Right atrium auricular region (tissue), 2 donors: ENCODE measurements around the gene RAB11FIP4. TPM values are rescaled to one million over a fixed set of nuclear protein-coding genes. Genes with fewer than 3 reads are reported as not detected.

ENCODE experiments used
- DNase-seq: peaks from one replicate; pipeline ENCODE4 v3.0.0-alpha.2; 2019; ENCODE audit warnings: low spot score
- H3K27ac ChIP-seq, 2 donors: fragments of 200-600 bp; sonication (generic); 1 replicate in 1 of 2; 2 replicates in 1 of 2; pipeline ENCODE4 v1.5.1; 2016 to 2019
- H3K27me3 ChIP-seq, 2 donors: fragments of 200-600 bp; sonication (generic); one replicate each; pipeline versions ENCODE4 v1.5.1 to v1.6.0; 2017 to 2019
- H3K36me3 ChIP-seq: fragments of 200-600 bp; sonication (generic); one replicate; pipeline ENCODE4 v1.5.1; 2016
- H3K4me1 ChIP-seq, 2 donors: fragments of 200-600 bp; sonication (generic); one replicate each; pipeline versions ENCODE4 v1.5.1 to v1.6.0; 2017 to 2019
- H3K4me3 ChIP-seq, 2 donors: fragments of 200-600 bp; sonication (generic); 1 replicate in 1 of 2; 2 replicates in 1 of 2; pipeline ENCODE4 v1.5.1; 2017 to 2019; ENCODE audit warnings: mild to moderate bottlenecking in 1 of 2, moderate library complexity in 1 of 2
- H3K9me3 ChIP-seq, 2 donors: fragments of 200-600 bp; sonication (generic); one replicate each; pipeline ENCODE4 v1.5.1; 2019
- microRNA counts, 2 donors: library from miRNA; unstranded; fragments of <30 nt; microRNA quantifications; one replicate each; lab custom pipeline; 2016 to 2017
- microRNA-seq, 2 donors: library from miRNA; unstranded; fragments of <30 nt; microRNA quantifications; one replicate each; pipeline ENCODE4, GENCODE V29; 2016 to 2017; ENCODE audit warnings: borderline number of aligned reads in 2 of 2, borderline replicate concordance in 1 of 2
- total RNA-seq, 2 donors: library from RNA; depleted of rRNA; stranded (reverse); fragments of >200 nt; gene quantifications; one replicate each; pipeline ENCODE4 v1.1.0, GENCODE V29; 2016
- TF ChIP-seq, protein P1 (sequence below), 2 donors: fragments of 200-600 bp; sonication (generic); IDR thresholded peaks; one replicate each; pipeline ENCODE4 v1.5.1; 2019; ENCODE audit warnings: antibody characterized with exemption in 2 of 2

The RAB11FIP4 gene
- total RNA-seq, 2 donors from 2014 or later = 4.4 to 7.2 TPM

DNA sequence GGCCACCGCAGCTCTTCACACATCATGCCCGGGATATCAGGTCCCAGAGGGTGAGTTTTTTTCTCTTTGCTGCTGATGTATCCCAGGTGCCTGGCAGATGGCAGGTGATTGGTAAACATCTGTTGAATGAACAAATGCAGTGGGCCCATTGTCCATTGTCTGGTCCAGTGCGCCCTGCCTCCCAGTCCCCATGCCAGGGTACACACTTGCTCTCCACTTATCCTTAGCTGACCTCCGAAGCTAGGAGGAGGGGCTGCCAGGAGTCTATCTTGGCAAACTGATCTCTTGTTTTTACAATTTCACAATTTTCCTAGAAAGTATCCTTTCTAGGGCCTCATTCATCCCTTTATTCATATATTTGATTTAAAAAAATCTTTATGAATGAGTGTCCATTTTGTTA is 196.0 kb downstream of the RAB11FIP4 start:
- Histone ChIP-seq H3K4me1 (peaks cover 0 to 4% of the 10 kb centered on the region in 2 donors), H3K27me3 (no peaks in the 10 kb centered on the region), H3K27ac (no peak overlapping the region), H3K4me3 (no peak overlapping the region), H3K36me3 (no peaks in the 10 kb centered on the region), H3K9me3 (no peaks in the 10 kb centered on the region)
- no peak for DNase-seq
- TF ChIP-seq, protein P1, sequence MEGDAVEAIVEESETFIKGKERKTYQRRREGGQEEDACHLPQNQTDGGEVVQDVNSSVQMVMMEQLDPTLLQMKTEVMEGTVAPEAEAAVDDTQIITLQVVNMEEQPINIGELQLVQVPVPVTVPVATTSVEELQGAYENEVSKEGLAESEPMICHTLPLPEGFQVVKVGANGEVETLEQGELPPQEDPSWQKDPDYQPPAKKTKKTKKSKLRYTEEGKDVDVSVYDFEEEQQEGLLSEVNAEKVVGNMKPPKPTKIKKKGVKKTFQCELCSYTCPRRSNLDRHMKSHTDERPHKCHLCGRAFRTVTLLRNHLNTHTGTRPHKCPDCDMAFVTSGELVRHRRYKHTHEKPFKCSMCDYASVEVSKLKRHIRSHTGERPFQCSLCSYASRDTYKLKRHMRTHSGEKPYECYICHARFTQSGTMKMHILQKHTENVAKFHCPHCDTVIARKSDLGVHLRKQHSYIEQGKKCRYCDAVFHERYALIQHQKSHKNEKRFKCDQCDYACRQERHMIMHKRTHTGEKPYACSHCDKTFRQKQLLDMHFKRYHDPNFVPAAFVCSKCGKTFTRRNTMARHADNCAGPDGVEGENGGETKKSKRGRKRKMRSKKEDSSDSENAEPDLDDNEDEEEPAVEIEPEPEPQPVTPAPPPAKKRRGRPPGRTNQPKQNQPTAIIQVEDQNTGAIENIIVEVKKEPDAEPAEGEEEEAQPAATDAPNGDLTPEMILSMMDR (IDR thresholded peaks at IDR 0.05) = no peak

MicroRNA genes within 50 kb of the gene (microRNA counts, 767-probe panel; counts per million panel counts)
- microRNA hsa-miR-193a-3p (lab: Ali Mortazavi, UCI) (0 to 1,744 counts per million in 2 donors), microRNA hsa-miR-193a-5p (lab: Ali Mortazavi, UCI) (2,643 to 7,122 counts per million in 2 donors)

Small RNA genes within 50 kb of the gene (microRNA-seq; reads per million reads assigned to microRNA genes)
- 603 to 868 reads per million in 2 donors for gene MIR193A
- gene MIR365B = 2.1 to 9.2 reads per million in 2 donors
- 3.5 reads per million in 2 donors for gene MIR4725

Other genes starting within 250 kb of the RAB11FIP4 start
- under 1 TPM; 0.47 to 0.74 TPM for gene OMG, start 94.4 kb upstream of the RAB11FIP4 start, total RNA-seq
- 10 to 100 TPM in 1 of 2 donors, 1 to 10 TPM in 1; 5.6 to 11.3 TPM for gene EVI2B, start 77.6 kb upstream of the RAB11FIP4 start, total RNA-seq
- 1 to 10 TPM; 2.1 to 9.0 TPM for gene EVI2A, start 70.1 kb upstream of the RAB11FIP4 start, total RNA-seq